Muscle layer of colon (tissue), 2 donors: ENCODE measurements around the gene NET1.

Experiments used
- H3K27ac ChIP-seq: one replicate; pipeline ENCODE4 v1.7.0; 2013; ENCODE audit warnings: low read depth, mild to moderate bottlenecking, low read length, moderate library complexity
- H3K27me3 ChIP-seq, 2 donors: one replicate each; pipeline ENCODE4 v1.7.0; 2013; ENCODE audit warnings: low read length in 2 of 2, mild to moderate bottlenecking in 2 of 2; ENCODE audit not compliant: insufficient read depth in 2 of 2, control insufficient read depth in 1 of 2
- H3K36me3 ChIP-seq: one replicate; pipeline ENCODE4 v1.7.0; 2013; ENCODE audit warnings: mild to moderate bottlenecking, low read length; ENCODE audit not compliant: insufficient read depth
- H3K4me1 ChIP-seq: one replicate; pipeline ENCODE4 v1.7.0; 2013; ENCODE audit warnings: mild to moderate bottlenecking, low read length; ENCODE audit not compliant: insufficient read depth
- H3K4me3 ChIP-seq, 2 donors: one replicate each; pipeline ENCODE4 v1.7.0; 2013; ENCODE audit warnings: low read length in 2 of 2, low read depth in 1 of 2, mild to moderate bottlenecking in 1 of 2, moderate library complexity in 1 of 2
- H3K9ac ChIP-seq: one replicate; pipeline ENCODE4 v1.7.0; 2013; ENCODE audit warnings: low read length
- H3K9me3 ChIP-seq: one replicate; pipeline ENCODE4 v1.7.0; 2013; ENCODE audit warnings: mild to moderate bottlenecking, low read length
- donor health status: abdominal sarcoma.
- donor health status: Adenocarcinoma of cecum.

The NET1 gene

DNA sequence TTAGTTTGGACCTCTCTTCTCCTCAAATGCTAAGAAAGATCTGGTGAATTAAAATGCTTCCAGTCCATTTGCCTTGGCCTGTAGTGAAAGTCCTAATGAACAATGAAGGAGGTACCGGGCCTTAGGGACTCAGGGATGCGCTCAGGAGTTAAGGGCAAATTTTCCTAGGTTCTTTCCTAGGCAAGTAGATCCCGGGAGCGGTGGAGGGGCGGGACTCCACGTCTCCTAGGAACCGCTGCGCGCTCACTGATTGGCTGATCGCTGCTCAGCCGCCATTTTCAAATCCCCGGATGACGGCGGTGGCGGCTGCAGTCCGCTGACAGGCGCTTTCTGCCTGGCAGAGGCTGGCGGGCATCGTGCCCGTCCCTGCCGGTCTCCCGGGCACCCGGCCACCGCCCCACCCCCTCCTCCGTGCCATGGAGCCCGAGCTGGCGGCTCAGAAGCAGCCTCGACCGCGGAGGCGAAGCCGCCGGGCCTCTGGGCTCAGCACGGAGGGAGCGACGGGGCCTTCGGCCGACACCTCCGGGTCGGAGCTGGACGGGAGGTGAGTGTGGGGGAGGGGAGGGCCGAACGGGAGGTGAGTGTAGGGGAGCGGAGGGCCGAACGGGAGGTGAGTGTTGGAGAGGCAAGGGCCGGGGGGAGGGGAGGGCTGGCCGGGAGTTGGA, at the start of gene NET1:
NET1 (plus strand) TSS at position 281 of the 665 bp plus-strand sequence; CDS start at position 417, 136 bp downstream.
- peak within 1 kb of the TSS; percentile 22 for H3K9ac ChIP-seq
- no peak within 1 kb of the TSS for H3K27ac ChIP-seq
- peaks cover 3% of the 10 kb centered on the region for H3K4me1 ChIP-seq
- no peaks in the 10 kb centered on the region for H3K36me3 ChIP-seq
- H3K4me3 ChIP-seq = peak within 1 kb of the TSS; percentile 52 to 60
- H3K9me3 ChIP-seq = no peaks in the 10 kb centered on the region
- H3K27me3 ChIP-seq = no peaks in the 10 kb centered on the region

DNA sequence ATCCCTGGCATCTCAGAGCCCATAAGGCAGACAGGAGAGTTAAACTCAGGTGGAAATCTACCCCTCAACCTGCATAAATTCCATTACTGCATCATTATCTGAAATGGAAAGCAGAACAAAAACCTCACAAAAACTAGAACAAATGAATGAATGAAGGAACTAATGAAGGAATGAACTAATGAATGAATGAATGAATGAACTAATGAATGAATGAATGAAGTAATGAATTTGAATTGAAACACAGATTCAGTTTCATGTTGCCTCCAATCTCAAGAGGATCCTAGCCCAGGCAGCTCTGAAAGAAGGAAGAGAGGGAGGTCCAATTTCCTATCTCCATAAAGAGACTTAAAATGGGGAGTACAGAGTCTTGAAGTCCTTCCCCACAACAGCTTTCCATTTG, 49.5 kb upstream of the NET1 start:
- H3K27ac ChIP-seq = no peak overlapping the region
- H3K9ac ChIP-seq = no peak overlapping the region
- no peaks in the 10 kb centered on the region for H3K9me3 ChIP-seq
- H3K36me3 ChIP-seq = no peaks in the 10 kb centered on the region
- H3K4me3 ChIP-seq = no peak overlapping the region
- H3K27me3 ChIP-seq = peaks cover 0 to 18% of the 10 kb centered on the region in 2 donors
- no peaks in the 10 kb centered on the region for H3K4me1 ChIP-seq

GRCh38 chr10:5364374-5364773, 48.0 kb upstream of the NET1 start:
- Histone ChIP-seq H3K9me3 (no peaks in the 10 kb centered on the region), H3K36me3 (no peaks in the 10 kb centered on the region), H3K27me3 (peaks cover 0 to 18% of the 10 kb centered on the region in 2 donors), H3K27ac (no peak overlapping the region), H3K9ac (no peak overlapping the region), H3K4me1 (no peaks in the 10 kb centered on the region), H3K4me3 (no peak overlapping the region)

GRCh38 chr10:5364890-5365338, 47.4 kb upstream of the NET1 start, which contains the start of gene UCN3:
Gene UCN3 (plus strand): TSS chr10:5364966. CDS start chr10:5373721, 8,755 bp downstream.
- Histone ChIP-seq H3K27ac (no peak within 1 kb of the TSS), H3K9ac (no peak within 1 kb of the TSS)

GRCh38 chr10:5365928-5366327, 46.4 kb upstream of the NET1 start:
- no peaks in the 10 kb centered on the region for H3K9me3 ChIP-seq
- no peaks in the 10 kb centered on the region for H3K36me3 ChIP-seq
- no peak overlapping the region for H3K9ac ChIP-seq
- no peak overlapping the region for H3K27ac ChIP-seq
- H3K4me3 ChIP-seq = no peak overlapping the region
- H3K27me3 ChIP-seq = peaks cover 0 to 18% of the 10 kb centered on the region in 2 donors
- no peaks in the 10 kb centered on the region for H3K4me1 ChIP-seq

More at GRCh38 chr10:5364890-5365338, 47.4 kb upstream of the NET1 start, which contains the start of gene UCN3:
- Histone ChIP-seq H3K4me1 (no peaks in the 10 kb centered on the region), H3K27me3 (peaks cover 0 to 18% of the 10 kb centered on the region in 2 donors), H3K36me3 (no peaks in the 10 kb centered on the region), H3K9me3 (no peaks in the 10 kb centered on the region), H3K4me3 (no peak within 1 kb of the TSS)

GRCh38 chr10:5369362-5370158, 42.8 kb upstream of the NET1 start:
- H3K4me1 ChIP-seq = no peaks in the 10 kb centered on the region
- H3K9ac ChIP-seq = no peak overlapping the region
- H3K27me3 ChIP-seq = peaks cover 0 to 8% of the 10 kb centered on the region in 2 donors
- no peaks in the 10 kb centered on the region for H3K9me3 ChIP-seq
- H3K27ac ChIP-seq = no peak overlapping the region
- H3K36me3 ChIP-seq = no peaks in the 10 kb centered on the region
- H3K4me3 ChIP-seq = no peak overlapping the region

GRCh38 chr10:5370493-5371352, 41.6 kb upstream of the NET1 start:
- Histone ChIP-seq H3K36me3 (no peaks in the 10 kb centered on the region), H3K9me3 (no peaks in the 10 kb centered on the region), H3K4me1 (no peaks in the 10 kb centered on the region), H3K27me3 (no peaks in the 10 kb centered on the region), H3K27ac (no peak overlapping the region), H3K9ac (no peak overlapping the region), H3K4me3 (no peak overlapping the region)

DNA sequence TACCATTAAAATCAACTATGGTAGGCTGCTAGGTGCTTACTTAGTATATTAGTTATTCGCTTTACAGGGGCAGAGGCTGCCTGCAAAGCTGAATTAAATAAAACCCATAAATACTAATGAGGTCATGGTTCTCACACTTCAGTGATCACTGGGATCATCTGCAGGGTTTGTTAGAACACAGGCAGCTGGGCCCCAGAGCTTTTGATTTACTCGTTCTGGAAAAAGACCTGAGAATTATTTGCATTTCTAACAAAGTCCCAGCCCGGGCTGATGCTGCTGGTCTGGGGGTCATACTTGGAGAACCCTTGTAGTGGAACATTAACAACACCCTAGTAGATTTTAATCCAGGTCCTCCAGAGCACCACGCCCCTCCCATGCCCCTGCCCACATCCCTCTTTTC, 39.0 kb upstream of the NET1 start:
- Histone ChIP-seq H3K4me1 (no peaks in the 10 kb centered on the region), H3K27ac (no peak overlapping the region), H3K9me3 (no peaks in the 10 kb centered on the region), H3K4me3 (no peak overlapping the region), H3K27me3 (no peaks in the 10 kb centered on the region), H3K36me3 (no peaks in the 10 kb centered on the region), H3K9ac (no peak overlapping the region)

- Histone ChIP-seq H3K27ac (no peak overlapping the region), H3K4me3 (no peak overlapping the region), H3K27me3 (no peaks in the 10 kb centered on the region), H3K36me3 (no peaks in the 10 kb centered on the region), H3K4me1 (no peaks in the 10 kb centered on the region), H3K9me3 (no peaks in the 10 kb centered on the region), H3K9ac (no peak overlapping the region)
These were observed 38.3 kb upstream of the NET1 start for GRCh38 chr10:5373891-5374611.

DNA sequence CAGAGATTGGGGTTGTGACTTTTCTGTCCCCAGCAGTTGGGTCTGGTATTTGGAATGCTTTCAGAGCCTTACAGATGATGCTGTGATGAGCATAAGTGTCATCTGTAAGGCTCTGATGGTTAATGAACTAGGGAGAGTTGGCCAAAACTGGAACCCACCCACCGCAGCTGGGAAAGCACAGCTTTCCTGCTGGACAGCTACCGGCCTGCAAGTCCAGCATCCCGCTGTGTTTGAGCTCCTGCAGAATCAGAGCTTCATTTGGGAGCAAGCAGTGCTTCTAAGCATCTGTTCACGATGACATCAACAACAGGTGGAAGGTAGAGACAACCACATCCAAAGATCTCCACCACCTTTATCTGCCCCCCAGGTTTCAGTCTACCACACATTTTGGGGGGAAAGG, 35.9 kb upstream of the NET1 start:
- H3K9ac ChIP-seq = no peak overlapping the region
- H3K27ac ChIP-seq = no peak overlapping the region
- no peaks in the 10 kb centered on the region for H3K36me3 ChIP-seq
- no peak overlapping the region for H3K4me3 ChIP-seq
- no peaks in the 10 kb centered on the region for H3K27me3 ChIP-seq
- no peaks in the 10 kb centered on the region for H3K4me1 ChIP-seq
- no peaks in the 10 kb centered on the region for H3K9me3 ChIP-seq
